Caco-2 (cell line): Measurements from ENCODE around the gene RABGEF1. TPM values are rescaled to one million over a fixed set of nuclear protein-coding genes. Genes with fewer than 3 reads are reported as not detected.

ENCODE experiments used
- BruUV-seq: library from RNA; stranded (reverse); fragments of 400-500 nt; replicated peaks from 2 replicates; lab custom pipeline; 2021; lab: Mats Ljungman, UMichigan
- CTCF ChIA-PET: fragments of 300-600 bp; sonication (Branson Sonifier 250); formaldehyde crosslinking; loops from one replicate; lab custom pipeline; 2022; ENCODE audit warnings: antibody characterized with exemption; lab: Charles Lee
- POLR2A ChIA-PET: fragments of 300-600 bp; sonication (Branson Sonifier 250); formaldehyde crosslinking; loops from one replicate; lab custom pipeline; 2022; ENCODE audit warnings: antibody characterized with exemption; lab: Charles Lee
- DNase-seq, 2 experiments: peaks; one replicate each; pipeline versions ENCODE4 v3.0.0 to v3.0.0-alpha.2; 2020 to 2022
- H3K27me3 ChIP-seq: replicated peaks from 2 replicates; pipeline ENCODE4 v1.6.0; 2011; ENCODE audit warnings: low read length; ENCODE audit not compliant: control insufficient read depth, insufficient read depth
- H3K36me3 ChIP-seq: 2 replicates; pipeline ENCODE4 v1.5.1; 2011; ENCODE audit warnings: low read length; ENCODE audit not compliant: control insufficient read depth, insufficient read depth
- H3K4me1 ChIP-seq: fragments of 250-450 bp; sonication (Bioruptor Pico); 2 replicates; pipeline ENCODE4 v1.5.1; 2020; ENCODE audit warnings: mild to moderate bottlenecking
- H3K4me3 ChIP-seq: 2 replicates; pipeline ENCODE4 v1.5.1; 2011; ENCODE audit warnings: low read depth, mild to moderate bottlenecking, control low read depth, low read length
- H3K9me3 ChIP-seq: fragments of 250-450 bp; sonication (Bioruptor Pico); 2 replicates; pipeline ENCODE4 v1.5.1; 2020; ENCODE audit warnings: mild to moderate bottlenecking, moderate library complexity
- H3K27ac Mint-ChIP-seq: one replicate; pipeline ENCODE4 v1.8.0; 2022; ENCODE audit warnings: mixed read lengths; ENCODE audit not compliant: unreplicated experiment
- H3K27me3 Mint-ChIP-seq: one replicate; pipeline ENCODE4 v1.8.0; 2022; ENCODE audit warnings: mixed read lengths; ENCODE audit not compliant: insufficient read depth, unreplicated experiment
- H3K36me3 Mint-ChIP-seq: one replicate; pipeline ENCODE4 v1.8.0; 2022; ENCODE audit warnings: mild to moderate bottlenecking, mixed read lengths; ENCODE audit not compliant: insufficient read depth, unreplicated experiment
- H3K4me1 Mint-ChIP-seq: one replicate; pipeline ENCODE4 v1.8.0; 2022; ENCODE audit warnings: low read depth, mixed read lengths; ENCODE audit not compliant: unreplicated experiment
- H3K4me3 Mint-ChIP-seq: one replicate; pipeline ENCODE4 v1.8.0; 2022; ENCODE audit warnings: mild to moderate bottlenecking, moderate library complexity, mixed read lengths; ENCODE audit not compliant: unreplicated experiment
- H3K9me3 Mint-ChIP-seq: one replicate; pipeline ENCODE4 v1.8.0; 2022; ENCODE audit warnings: mixed read lengths; ENCODE audit not compliant: unreplicated experiment
- CTCF ChIP-seq, 2 experiments: fragments of 200-600 bp in 1 of 2; IDR thresholded peaks; 1 replicate in 1 of 2; 2 replicates in 1 of 2; pipeline versions ENCODE4 v1.5.1 to v1.8.0; 2011 to 2022; ENCODE audit warnings: antibody characterized with exemption in 1 of 2, control low read depth in 1 of 2, inconsistent platforms in 1 of 2, low read depth in 1 of 2, low read length in 1 of 2, mild to moderate bottlenecking in 1 of 2, moderate library complexity in 1 of 2; ENCODE audit not compliant: insufficient read depth in 1 of 2, severe bottlenecking in 1 of 2, unreplicated experiment in 1 of 2
- intact Hi-C: fragments of 100-400 bp; cut with micrococcal nuclease; formaldehyde crosslinking; loops from one replicate; pipeline ENCODE4 v1.10.0; 2022; ENCODE audit not compliant: unreplicated experiment
- total RNA-seq: library from RNA; stranded (reverse); gene quantifications from 2 replicates; pipeline ENCODE4 v1.2.3, GENCODE V29; 2022

Gene RABGEF1
- total RNA-seq, 1 experiment from 2014 or later: 20.3 TPM

- peaks cover 3% of the 10 kb centered on the region; the same call in 1 of the 2 replicates for H3K36me3 ChIP-seq
- no peaks in the 10 kb centered on the region for H3K4me1 ChIP-seq
- no TSS peak for BruUV-seq
- intact Hi-C loops: no loop called here
- H3K4me3 ChIP-seq: no peak overlapping the region
- no peak for DNase-seq
- no peaks in the 10 kb centered on the region for H3K27me3 ChIP-seq
- H3K9me3 Mint-ChIP-seq: peaks cover 39% of the 10 kb centered on the region
- H3K27me3 Mint-ChIP-seq: no peaks in the 10 kb centered on the region
- H3K4me1 Mint-ChIP-seq: peaks cover 6% of the 10 kb centered on the region
- POLR2A ChIA-PET: no interaction called here
- no peak for TF ChIP-seq CTCF (IDR thresholded peaks at IDR 0.05; ENCODE audit: insufficient read depth in 1 of 2, low read depth in 1 of 2, low read length in 1 of 2, severe bottlenecking in 1 of 2, unreplicated experiment in 1 of 2)
- no peak overlapping the region for H3K4me3 Mint-ChIP-seq
- no peak overlapping the region for H3K27ac Mint-ChIP-seq
- CTCF ChIA-PET: interaction anchor here (0.6 kb wide), 1 partner anchor 71 kb away, joined by 5 read pairs; no protein-coding TSS in a partner anchor
- H3K9me3 ChIP-seq: 0 out of 2 replicates have a peak, but pooled peaks cover 3% of the 10 kb centered on the region
- peaks cover 19% of the 10 kb centered on the region for H3K36me3 Mint-ChIP-seq
Measured at GRCh38 chr7:66732439-66732838, 8.1 kb upstream of the RABGEF1 start.

- Histone ChIP-seq H3K4me3 (no peak overlapping the region), H3K27me3 (no peaks in the 10 kb centered on the region), H3K36me3 (peaks cover 3% of the 10 kb centered on the region; the same call in 1 of the 2 replicates), H3K4me1 (no peaks in the 10 kb centered on the region), H3K9me3 (0 out of 2 replicates have a peak, but pooled peaks cover 3% of the 10 kb centered on the region)
- peaks cover 30% of the 10 kb centered on the region for H3K9me3 Mint-ChIP-seq
- ChIA-PET CTCF (interaction anchor here (0.7 kb wide), 1 partner anchor 198 kb away, joined by 3 read pairs; no protein-coding TSS in a partner anchor), POLR2A (no interaction called here)
- DNase-seq: no peak
- BruUV-seq: no TSS peak
- no peaks in the 10 kb centered on the region for H3K27me3 Mint-ChIP-seq
- TF ChIP-seq CTCF (IDR thresholded peaks at IDR 0.05; ENCODE audit: insufficient read depth in 1 of 2, low read depth in 1 of 2, low read length in 1 of 2, severe bottlenecking in 1 of 2, unreplicated experiment in 1 of 2): no peak
- H3K4me3 Mint-ChIP-seq: no peak overlapping the region
- H3K36me3 Mint-ChIP-seq: peaks cover 24% of the 10 kb centered on the region
- no peak overlapping the region for H3K27ac Mint-ChIP-seq
- H3K4me1 Mint-ChIP-seq: peaks cover 6% of the 10 kb centered on the region
- intact Hi-C loops: no loop called here
Measured at GRCh38 chr7:66734006-66734405, 6.5 kb upstream of the RABGEF1 start.

GRCh38 chr7:66735154-66735553 is 5.4 kb upstream of the RABGEF1 start:
- no TSS peak for BruUV-seq
- ChIA-PET CTCF (no interaction called here), POLR2A (no interaction called here)
- no peak for TF ChIP-seq CTCF (IDR thresholded peaks at IDR 0.05; ENCODE audit: insufficient read depth in 1 of 2, low read depth in 1 of 2, low read length in 1 of 2, severe bottlenecking in 1 of 2, unreplicated experiment in 1 of 2)
- Histone ChIP-seq H3K4me3 (no peak overlapping the region), H3K4me1 (no peaks in the 10 kb centered on the region), H3K27me3 (no peaks in the 10 kb centered on the region), H3K36me3 (peaks cover 3% of the 10 kb centered on the region; the same call in 1 of the 2 replicates), H3K9me3 (0 out of 2 replicates have a peak, but pooled peaks cover 3% of the 10 kb centered on the region)
- Mint-ChIP-seq H3K27me3 (no peaks in the 10 kb centered on the region), H3K36me3 (peaks cover 29% of the 10 kb centered on the region), H3K9me3 (peaks cover 21% of the 10 kb centered on the region), H3K4me3 (no peak overlapping the region), H3K27ac (no peak overlapping the region), H3K4me1 (peaks cover 6% of the 10 kb centered on the region)
- intact Hi-C loops: no loop called here
- no peak for DNase-seq
